KBM-7 (cell line): ENCODE data around the gene DNPH1.

Experiments
- DNase-seq: peaks from one replicate; pipeline ENCODE4 v3.0.0-alpha.2; 2015
- in situ Hi-C: fragments of 300-500 bp; cut with MboI; formaldehyde crosslinking; loops from 2 replicates; pipeline ENCODE4 v1.14.3; 2020; ENCODE audit warnings: low sequenced_read_pairs, low pct_unique_long_range_greater_than_20kb, mixed read lengths

The DNPH1 gene, protein sequence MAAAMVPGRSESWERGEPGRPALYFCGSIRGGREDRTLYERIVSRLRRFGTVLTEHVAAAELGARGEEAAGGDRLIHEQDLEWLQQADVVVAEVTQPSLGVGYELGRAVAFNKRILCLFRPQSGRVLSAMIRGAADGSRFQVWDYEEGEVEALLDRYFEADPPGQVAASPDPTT

DNA sequence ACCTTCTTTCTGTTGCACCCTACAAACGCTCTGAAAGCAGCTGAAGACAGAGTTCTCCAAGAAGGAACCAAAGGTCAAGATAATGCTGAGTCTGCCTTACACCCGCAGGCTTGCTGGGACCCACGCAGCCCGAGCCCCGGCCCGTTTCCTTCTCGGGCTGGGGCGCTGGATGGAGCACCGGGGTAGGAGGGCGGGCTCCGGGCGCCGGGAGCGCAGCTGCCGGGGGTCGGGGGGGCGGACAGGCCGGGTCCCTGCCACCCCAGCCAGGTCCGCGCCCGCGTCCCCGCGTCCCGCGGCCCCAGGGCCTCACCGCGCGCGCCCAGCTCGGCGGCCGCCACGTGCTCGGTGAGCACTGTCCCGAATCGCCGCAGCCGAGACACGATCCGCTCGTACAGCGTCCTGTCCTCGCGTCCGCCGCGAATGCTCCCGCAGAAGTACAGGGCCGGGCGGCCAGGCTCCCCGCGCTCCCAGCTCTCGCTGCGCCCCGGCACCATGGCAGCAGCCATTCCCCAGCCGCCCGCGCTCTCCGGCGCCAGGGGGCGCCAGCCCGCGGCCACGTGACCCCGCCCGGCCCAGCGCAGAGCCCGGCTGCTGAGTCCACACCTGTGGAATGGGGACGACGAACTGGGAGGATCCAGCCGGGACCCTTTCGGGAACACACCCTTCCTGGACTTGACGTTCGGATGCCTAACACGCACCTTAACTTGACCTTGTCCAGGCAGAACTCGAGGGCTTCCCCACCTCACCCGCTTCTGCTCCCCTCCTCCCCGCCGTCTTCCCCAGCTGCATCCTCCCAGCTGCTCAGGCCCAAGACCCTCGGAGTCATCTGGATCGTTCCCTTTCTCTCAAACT, at the start of gene DNPH1:
Gene DNPH1 (minus strand): TSS at position 531 of the 852 bp plus-strand sequence. CDS start 25 bp downstream, at position 506.
- DNase-seq: peak; percentile 77
- in situ Hi-C loops: no loop called here

DNA sequence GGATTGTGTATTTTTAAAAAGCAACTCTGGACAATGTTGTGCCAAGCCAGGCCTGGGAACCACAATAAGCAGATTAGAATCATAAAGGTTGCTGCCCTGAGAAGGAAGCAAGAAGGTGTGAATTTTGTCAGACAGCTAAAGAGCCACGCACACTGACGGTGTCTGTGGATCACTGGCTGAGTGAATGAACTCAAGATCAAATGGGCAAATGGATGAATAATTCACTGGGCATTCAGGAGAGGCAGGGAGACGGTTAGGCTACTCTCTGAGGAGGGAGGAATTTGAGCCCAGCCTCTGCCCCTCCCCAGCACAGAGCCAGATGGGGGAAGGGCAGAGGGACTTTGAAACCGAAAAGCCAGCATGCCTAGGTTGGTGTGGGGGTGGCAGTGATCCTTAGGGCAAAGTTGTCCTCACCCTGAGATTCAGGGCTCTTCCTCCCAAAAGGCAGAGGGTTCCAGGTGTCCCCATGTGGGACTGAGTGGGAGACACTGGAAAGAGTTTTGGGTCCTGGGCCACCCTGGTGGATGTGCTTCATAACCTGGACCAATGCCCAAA, 49.3 kb upstream of the DNPH1 start:
- no peak for DNase-seq
- in situ Hi-C loops: no loop called here

DNA sequence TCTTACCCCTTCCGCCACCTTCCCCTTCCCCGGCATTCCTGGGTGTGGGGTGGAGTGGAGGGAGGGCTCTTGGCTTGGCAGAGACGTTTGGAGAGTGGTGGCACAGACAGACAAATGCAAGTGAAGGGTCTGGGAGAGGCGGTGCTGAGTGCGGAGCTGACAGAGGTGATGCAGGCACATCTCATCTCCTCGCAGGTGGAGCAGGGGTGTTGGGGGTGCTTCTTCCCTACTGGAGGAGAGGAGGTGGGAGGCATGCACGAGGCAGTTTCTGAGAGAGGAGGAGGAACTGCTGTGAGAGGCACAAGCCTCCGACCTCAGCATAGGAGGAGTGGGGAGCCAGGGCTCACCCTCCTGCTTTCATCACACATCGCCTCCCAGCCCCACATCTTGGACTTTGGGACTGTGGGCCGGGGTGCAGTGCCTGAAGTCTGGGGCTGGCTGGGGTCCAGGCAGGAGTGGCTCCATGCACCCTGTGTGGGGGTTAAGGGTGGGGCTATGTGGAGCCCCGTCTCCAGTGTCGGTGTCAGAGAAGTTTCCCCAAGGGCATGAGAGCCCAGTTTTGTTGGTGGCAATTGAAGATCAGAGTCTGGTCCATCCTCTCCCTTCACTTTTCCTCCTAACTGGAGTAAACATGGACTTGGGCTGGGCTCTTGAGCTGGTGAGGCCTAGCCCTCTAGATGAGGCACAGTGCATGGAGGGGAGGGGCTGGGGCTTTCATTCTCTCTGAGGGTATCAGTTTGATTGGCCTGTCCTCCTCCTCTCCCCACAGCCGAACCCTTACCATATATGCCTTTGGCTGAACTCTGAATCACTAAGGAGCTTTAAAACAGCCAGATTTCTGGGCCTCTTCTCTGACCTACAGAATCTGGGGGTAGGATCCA, 48.6 kb upstream of the DNPH1 start:
- DNase-seq: no peak
- in situ Hi-C loops: no loop called here

DNA sequence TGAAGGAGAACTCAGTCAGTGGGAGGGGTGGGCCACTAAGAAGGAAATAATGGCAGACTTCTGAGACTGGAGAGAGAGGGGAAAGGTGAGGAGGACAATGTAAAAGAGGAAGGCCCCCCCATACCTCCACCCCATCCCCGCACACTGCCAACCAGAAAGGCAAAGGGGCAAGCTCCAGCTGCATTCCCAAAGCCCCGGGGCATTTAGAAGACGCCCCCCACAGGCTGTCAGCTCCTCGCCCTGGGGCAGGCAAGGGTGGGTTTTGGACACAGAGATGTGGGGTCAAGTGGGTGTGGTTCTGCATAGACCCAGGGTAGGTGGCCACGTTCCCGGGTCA, 48.0 kb upstream of the DNPH1 start:
- in situ Hi-C loops: no loop called here

DNA sequence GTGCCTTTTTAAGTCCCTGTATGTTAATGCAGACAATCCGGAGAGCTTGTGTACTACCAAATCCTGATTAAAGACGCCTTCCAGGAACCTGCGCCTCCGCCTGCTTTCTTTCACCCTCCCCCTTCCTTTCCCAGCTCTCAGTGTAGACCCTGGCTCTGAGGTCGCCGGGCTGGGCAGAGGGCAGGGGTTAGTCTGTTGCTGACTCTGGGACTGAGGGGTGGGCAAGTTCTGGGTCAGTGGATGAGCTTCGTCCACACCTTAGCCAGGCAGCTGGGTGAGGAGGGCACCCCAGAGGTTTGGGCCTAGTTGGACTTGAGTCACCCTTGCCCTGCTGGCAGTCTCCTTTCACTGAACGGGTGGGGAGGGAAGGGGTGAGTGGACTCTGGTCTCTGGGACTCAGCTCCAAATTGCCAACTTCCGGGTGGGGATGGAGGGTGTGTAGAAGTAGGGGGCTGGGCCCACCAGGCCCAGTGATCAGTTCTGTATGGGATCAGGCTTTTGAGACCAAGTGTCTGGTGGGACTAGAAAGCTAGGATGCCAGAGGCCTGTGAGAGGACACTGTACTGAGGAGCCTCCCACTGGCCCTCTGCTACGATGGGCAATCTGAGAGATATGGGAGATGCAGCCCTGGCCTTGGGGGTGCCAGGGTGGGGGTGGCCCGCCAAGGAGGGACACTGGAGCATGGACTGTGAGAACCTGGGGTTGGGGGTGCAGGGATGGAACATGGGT, 47.5 kb upstream of the DNPH1 start:
- DNase-seq: no peak
- in situ Hi-C loops: no loop called here

More for the DNA sequence above, 48.0 kb upstream of the DNPH1 start:
- DNase-seq: no peak

DNA sequence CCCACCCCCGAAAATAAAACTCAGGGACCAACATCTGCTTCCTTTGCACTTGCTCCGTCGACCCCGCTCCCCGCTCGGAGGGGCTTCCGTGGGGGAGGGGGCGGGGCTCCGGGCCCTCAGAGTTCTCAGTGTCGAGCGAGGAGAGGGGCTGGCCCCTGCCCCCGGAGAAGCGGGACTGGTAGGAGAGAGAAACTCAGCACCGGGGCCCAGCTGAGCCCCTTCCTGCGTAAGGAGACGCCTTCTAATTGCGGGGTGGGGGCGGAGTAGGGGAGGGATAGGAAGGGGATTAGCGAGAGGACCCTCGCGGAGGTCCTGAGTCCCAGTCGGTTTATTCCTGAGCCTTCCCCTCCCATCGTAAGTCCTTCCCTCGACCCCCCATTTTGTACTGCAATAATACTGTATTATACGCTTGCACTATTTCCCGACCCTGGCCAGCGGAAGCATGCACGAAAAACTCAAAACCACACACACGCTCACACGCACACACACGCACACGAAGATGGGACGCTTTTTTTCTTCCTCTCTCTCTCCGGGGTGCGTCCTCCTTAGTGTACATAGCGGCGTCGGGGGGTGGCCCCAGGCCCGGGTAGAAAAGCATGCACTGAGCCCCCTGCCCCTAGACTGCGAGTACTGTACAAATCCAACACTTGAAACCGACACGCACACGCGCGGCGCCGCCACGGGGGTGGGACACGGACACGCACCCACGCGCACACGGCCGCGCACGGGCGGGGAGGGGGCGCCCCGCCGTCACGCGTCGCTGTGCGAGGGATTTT, 46.7 kb upstream of the DNPH1 start:
- no peak for DNase-seq
- in situ Hi-C loops: no loop called here

DNA sequence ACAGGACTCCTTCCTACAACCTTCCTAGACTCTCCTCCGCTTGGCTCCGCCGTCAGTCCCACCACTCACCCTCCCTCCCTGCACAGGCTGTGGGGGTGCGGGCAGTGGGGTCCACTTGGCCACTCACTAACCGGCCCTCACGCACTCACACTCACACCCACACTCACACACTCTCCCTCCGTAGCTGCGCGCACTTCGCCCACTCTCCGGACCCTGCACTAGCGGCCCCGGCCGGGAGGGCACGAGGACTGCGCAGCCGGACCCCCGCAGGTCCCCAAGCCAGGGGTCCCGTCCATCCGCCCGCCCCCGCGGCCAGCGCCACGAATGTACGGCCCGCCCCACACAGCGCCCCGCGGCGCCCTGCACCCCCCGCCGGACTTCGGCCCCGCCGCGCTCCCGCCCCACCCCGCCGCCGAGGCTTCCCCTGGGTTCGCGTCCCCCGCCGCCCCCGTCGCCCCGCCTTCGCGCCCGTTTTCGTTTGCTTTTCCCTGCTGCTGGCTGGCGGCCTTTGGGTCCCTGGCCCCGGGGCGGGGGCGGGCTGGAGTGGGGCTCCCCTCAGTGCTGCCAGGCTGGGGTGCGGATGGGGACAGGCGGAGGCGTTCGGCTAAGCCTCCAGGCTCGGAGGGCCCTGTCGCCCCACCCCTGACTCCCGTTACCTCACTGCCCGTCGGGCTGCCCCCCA, 45.8 kb upstream of the DNPH1 start:
- in situ Hi-C loops: no loop called here
- no peak for DNase-seq

DNA sequence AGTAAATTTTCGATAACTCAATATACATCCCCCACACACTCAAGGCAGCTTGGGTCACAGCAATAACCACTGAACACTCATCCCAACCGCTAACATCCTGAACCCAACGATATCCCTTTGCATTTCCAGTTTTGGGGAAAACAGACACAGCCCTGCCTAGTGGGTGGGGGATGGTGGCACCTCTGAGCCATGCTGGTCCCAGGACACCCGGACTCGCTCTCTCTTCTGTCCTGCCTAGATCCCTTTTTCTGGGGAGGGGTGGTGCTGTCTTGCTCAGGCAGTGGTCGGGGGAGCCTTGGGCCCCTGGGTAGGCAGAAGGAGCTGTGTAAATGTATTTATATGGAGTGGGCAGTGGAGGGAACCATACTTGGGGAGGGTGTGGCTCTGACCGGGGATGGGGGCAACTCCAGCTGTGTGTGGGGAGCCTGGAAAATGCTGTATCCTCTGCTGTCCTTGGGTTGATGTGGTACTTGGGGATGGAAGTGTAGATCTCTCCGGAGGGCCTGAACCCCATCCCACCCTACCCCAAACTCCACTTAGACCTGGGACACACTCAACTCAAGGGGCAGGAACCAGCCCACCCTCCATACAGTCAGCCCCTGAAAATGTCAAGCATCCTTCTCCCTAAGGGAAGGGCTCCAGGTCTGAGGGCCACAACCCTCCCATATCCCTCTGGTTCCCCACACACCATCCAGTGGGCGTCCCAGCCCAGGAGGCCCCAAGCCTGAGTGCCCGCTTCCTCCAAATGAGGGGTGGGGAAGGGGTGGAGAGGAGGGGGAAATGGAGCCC, 45.0 kb upstream of the DNPH1 start:
- in situ Hi-C loops: no loop called here
- no peak for DNase-seq

DNA sequence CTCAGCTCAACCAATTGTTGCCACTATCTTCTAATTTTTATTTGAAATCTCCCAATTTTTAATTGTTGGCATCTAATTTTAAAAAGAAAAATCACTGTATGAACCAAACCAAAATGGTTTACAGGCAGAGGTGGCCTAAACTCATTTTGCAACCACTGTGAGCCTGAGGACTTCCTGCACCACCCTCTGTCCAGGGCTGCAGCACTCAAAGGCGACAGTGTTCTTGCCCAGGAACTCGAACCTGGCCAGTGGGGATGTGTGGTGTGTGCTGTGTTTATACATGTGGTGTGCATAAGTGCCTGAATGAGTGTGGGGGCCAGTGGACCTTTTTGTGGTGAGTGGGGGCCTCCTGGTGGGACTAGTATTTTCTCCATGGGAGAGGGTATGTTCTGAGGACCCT, 44.4 kb upstream of the DNPH1 start:
- in situ Hi-C loops: no loop called here
- DNase-seq: no peak

DNA sequence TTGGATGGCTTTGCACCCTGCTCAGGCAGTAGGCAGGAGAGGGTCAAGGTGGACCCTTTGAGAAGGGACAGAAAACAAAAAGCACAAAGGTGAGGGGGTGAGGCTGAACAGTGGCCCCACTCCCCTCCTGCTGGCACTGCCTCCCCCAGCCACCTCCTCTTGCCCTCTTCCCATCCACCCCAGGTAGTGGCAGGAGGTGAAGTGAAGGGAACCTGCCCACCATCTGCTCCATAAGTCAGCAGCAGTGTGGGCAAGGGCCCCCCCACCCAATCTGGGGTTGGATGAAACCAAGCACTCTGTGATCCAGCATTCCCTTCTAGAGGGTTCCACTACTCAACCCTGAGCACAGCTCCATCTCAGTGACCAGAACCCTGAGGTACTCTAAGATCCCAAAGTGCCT, 42.7 kb upstream of the DNPH1 start:
- in situ Hi-C loops: no loop called here
- no peak for DNase-seq

DNA sequence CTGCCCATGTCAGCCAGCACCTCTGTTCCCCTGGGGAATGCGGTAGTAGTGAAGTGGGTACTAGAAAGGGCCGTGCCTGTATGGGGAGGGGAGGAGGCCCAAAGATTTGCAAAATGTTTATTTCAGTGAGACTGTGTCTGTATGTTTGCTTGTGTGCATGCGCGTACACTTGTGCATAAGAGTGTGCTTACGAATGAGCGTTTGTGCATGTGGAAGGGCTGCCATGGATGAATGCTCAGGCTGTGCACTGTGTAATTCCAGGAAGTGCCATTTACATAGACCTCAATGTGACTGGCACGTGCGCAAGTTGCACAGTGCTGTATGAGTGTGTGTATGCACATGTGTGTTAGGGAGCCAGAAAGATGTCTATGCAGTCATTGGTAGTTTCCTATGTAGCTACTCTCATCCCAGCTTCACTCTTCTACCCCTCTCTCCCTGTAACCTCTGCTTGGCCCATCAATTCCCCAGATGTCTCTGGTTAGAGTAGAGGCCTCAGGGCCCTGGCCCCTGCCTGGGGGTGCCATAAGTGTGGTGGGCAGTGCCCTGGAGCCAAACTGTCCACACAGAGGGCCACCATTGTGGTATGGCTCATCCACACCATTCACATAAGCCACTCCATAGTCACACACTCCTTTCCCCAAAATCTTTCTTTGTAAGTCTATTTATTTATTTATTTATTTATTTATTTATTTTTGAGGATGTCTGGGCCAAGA, 42.0 kb upstream of the DNPH1 start:
- no peak for DNase-seq
- in situ Hi-C loops: no loop called here

DNA sequence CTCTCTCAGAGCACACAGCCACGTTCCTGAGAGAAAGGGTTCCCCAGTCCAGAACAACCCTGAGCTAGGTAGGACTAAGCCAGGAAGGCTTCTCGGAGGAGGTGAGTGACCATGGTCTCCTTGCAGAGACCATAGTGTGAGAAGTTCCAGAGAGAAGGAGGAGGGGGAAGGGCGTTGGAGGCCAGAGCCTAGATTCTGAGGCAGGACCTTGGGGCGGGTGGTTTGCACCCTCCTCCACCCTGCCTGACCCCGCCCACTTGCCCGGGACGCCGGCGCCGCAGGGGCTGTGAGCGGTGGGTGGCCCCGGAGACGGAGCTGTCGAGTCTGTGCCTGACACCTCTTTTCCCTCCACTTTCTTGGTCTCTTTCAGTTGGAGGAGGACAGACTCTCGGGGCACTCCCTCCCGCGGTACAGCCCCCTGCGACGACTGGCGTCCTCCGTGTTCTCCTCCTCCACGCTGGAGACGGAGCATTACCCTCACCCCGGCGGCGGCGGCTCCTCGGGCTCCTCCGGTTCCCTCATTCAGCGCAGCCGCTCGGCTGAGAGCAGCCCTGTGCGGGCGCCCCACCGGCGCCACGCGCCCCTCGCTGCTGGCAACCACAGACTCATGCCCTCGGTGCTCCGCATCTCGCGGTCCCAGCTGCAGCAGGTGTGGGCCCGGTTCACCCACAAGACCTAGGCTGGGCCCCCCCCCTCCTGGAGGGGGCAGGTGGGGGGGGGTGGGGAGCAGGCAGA, 40.2 kb upstream of the DNPH1 start:
- peak; percentile 31 for DNase-seq
- in situ Hi-C loops: no loop called here

DNA sequence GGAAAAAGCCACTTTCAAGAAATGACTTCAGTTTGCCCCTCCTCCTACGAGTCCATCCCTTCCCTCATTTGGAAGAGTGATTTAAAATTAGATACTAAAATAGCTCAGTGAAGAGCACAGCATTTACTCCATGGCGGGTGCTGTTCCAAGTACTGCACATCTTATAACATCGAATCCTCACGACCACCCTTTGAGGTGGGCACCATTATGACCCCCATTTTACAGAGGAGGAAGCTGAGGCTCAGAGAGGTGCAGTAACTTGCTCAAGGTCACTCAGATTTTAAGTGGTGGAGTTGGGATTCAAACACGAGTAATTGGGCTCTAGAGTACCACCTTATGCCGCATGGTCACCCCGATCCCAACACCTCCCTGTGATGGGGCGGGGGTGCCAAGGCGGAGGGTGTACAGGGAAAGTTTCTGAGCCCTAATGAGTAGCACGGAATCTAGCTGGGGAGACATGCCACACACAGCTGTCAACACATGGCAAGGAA, 39.5 kb upstream of the DNPH1 start:
- DNase-seq: no peak
- in situ Hi-C loops: no loop called here

DNA sequence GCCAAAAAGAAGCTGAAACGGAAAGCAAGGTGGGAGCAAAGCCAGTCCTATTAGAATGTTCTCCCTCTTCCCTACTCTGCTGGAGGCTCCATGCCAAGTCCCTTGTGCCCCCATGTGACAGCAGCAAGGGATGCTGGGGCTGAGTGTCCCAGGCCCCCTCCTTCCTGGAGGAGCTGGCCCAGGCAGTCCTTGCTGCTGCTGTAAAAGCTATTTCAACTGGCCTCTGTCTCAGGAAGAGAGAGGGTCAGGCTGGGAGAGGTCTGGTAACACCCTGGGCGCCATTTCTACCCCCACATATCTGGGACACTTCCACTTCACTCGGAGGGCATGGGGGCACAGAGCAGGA, 39.0 kb upstream of the DNPH1 start:
- no peak for DNase-seq
- in situ Hi-C loops: no loop called here

DNA sequence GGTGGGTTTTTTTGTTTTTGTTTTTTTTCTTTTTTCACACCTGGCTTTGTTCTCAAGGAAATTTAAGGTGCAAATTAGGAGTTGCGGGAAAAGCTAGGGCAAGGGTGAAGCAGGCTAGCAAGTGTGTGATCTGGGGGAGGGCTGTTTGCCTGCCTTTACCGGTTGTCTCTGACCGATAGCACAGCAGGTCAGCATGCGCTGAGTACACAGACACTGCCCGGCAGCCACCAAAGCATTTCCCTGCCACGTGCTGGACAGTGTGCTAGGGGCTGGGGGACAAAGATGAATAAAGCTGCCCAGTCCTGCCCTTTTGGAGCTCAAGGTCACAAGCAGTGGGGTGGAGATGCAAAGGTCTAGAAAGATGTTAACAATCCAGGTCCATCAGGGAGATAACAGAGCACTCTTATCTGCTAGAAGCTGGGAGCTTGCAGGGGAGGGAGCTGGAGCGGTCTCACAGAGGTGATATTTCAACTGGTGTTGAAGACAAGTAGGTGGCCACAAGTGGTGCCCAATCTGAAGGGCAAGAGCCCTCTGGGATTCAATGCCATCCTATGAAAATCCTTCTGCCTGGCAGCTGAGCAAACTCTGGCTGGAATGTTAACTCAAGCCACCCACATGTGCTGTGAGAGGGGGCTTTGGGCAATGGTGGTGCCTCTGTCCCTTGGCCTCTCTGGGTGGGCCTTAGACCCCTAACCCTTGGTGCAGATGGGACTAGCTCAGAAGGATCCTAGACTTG, 38.5 kb upstream of the DNPH1 start:
- DNase-seq: no peak
- in situ Hi-C loops: no loop called here
